ENCODE data around the gene PPT1.

PPT1 gene

GRCh38 chr1:40081871-40082270, 15.2 kb downstream of the PPT1 start:
- ChIA-PET CTCF (interaction anchor here (2.0 kb wide), 1 partner anchor 62 kb away, joined by 10 read pairs; no protein-coding TSS in a partner anchor), POLR2A (no interaction called here)
- DNase-seq (ENCODE audit: extremely low spot score), result no peak
- TF ChIP-seq TARDBP (IDR thresholded peaks at IDR 0.05), result no peak

GRCh38 chr1:40079774-40080400, 17.2 kb downstream of the PPT1 start:
- TF ChIP-seq FOXA1 (IDR thresholded peaks at IDR 0.05) (no peak), FOXK2 (IDR thresholded peaks at IDR 0.05) (no peak), CTBP1 (IDR thresholded peaks at IDR 0.05; ENCODE audit: borderline replicate concordance) (no peak), L3MBTL2 (conservative IDR thresholded peaks at IDR 0.05) (no peak)
- no peak for DNase-seq (ENCODE audit: extremely low spot score)
- ChIA-PET POLR2A (no interaction called here), CTCF (no interaction called here)

- DNase-seq (ENCODE audit: extremely low spot score), result peak; percentile 74
- POLR2A ChIA-PET, result interaction anchor here (0.6 kb wide), 1 partner anchor 248 kb away, joined by 3 read pairs; no protein-coding TSS in a partner anchor
Observed at GRCh38 chr1:40078512-40079333, 18.3 kb downstream of the PPT1 start.

GRCh38 chr1:40076895-40077312, 20.1 kb downstream of the PPT1 start:
- ChIA-PET CTCF (interaction anchor here (0.6 to 1.4 kb wide), 5 partner anchors 76 to 459 kb away, joined by 3 to 5 read pairs (median 3); no protein-coding TSS in a partner anchor), POLR2A (no interaction called here)
- DNase-seq (ENCODE audit: extremely low spot score), result no peak
- TF ChIP-seq FOXM1 (IDR thresholded peaks at IDR 0.05; ENCODE audit: borderline replicate concordance), result no peak
- TF ChIP-seq FOXA1 (IDR thresholded peaks at IDR 0.05), result no peak
- no peak for TF ChIP-seq TARDBP (IDR thresholded peaks at IDR 0.05)
- no peak for TF ChIP-seq NFRKB (IDR thresholded peaks at IDR 0.05)
- no peak for TF ChIP-seq LEF1 (IDR thresholded peaks at IDR 0.05; ENCODE audit: borderline replicate concordance)
- TF ChIP-seq CTBP1 (IDR thresholded peaks at IDR 0.05; ENCODE audit: borderline replicate concordance), result no peak
- TF ChIP-seq, protein P1, sequence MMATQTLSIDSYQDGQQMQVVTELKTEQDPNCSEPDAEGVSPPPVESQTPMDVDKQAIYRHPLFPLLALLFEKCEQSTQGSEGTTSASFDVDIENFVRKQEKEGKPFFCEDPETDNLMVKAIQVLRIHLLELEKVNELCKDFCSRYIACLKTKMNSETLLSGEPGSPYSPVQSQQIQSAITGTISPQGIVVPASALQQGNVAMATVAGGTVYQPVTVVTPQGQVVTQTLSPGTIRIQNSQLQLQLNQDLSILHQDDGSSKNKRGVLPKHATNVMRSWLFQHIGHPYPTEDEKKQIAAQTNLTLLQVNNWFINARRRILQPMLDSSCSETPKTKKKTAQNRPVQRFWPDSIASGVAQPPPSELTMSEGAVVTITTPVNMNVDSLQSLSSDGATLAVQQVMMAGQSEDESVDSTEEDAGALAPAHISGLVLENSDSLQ (IDR thresholded peaks at IDR 0.05), result no peak
- no peak for TF ChIP-seq HDGF (IDR thresholded peaks at IDR 0.05; ENCODE audit: borderline replicate concordance)
- TF ChIP-seq SUZ12 (IDR thresholded peaks at IDR 0.05), result no peak
- TF ChIP-seq FOXK2 (IDR thresholded peaks at IDR 0.05), result no peak
- no peak for TF ChIP-seq BHLHE40 (IDR thresholded peaks at IDR 0.05; ENCODE audit: borderline replicate concordance)
- no peak for TF ChIP-seq L3MBTL2 (conservative IDR thresholded peaks at IDR 0.05)
- TF ChIP-seq ZNF384 (IDR thresholded peaks at IDR 0.05), result no peak

More at GRCh38 chr1:40078512-40079333, 18.3 kb downstream of the PPT1 start:
- TF ChIP-seq SP1 (IDR thresholded peaks at IDR 0.05) (no peak), NFRKB (IDR thresholded peaks at IDR 0.05) (no peak), TARDBP (IDR thresholded peaks at IDR 0.05) (no peak), L3MBTL2 (conservative IDR thresholded peaks at IDR 0.05) (no peak), CTBP1 (IDR thresholded peaks at IDR 0.05; ENCODE audit: borderline replicate concordance) (no peak), ZNF384 (IDR thresholded peaks at IDR 0.05) (no peak), ARNT (IDR thresholded peaks at IDR 0.05) (no peak), SUZ12 (IDR thresholded peaks at IDR 0.05) (no peak), BHLHE40 (IDR thresholded peaks at IDR 0.05; ENCODE audit: borderline replicate concordance) (no peak), HDGF (IDR thresholded peaks at IDR 0.05; ENCODE audit: borderline replicate concordance) (no peak), ELF4 (IDR thresholded peaks at IDR 0.05) (no peak), FOXM1 (IDR thresholded peaks at IDR 0.05; ENCODE audit: borderline replicate concordance) (no peak), FOXK2 (IDR thresholded peaks at IDR 0.05) (no peak), LEF1 (IDR thresholded peaks at IDR 0.05; ENCODE audit: borderline replicate concordance) (no peak), FOXA1 (IDR thresholded peaks at IDR 0.05) (no peak)
- TF ChIP-seq, protein P1 (IDR thresholded peaks at IDR 0.05), result no peak
- CTCF ChIA-PET, result interaction anchor here (0.6 to 1.5 kb wide), 4 partner anchors 18 to 260 kb away, joined by 3 to 6 read pairs (median 3); no protein-coding TSS in a partner anchor

DNA sequence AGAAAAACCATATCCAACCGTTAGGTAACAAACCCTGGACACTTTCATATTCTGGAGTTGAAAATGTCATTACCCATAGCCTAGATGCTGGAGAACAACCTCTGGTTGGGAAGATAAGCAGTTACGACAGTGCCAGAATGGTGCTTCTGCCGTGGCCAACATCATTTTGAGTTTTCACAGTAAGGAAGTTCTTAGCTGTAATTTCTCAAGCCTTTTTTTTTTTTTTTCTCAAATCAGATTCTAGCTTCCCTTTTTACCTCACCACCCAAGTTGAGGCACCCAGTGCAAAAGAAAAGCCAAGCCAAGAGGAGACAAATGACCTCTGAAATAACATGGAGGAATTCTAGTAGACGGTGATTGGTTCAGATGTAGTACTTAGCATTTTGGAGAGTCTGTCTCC, 21.8 kb downstream of the PPT1 start:
- TF ChIP-seq FOXM1 (IDR thresholded peaks at IDR 0.05; ENCODE audit: borderline replicate concordance) (no peak), FOXA1 (IDR thresholded peaks at IDR 0.05) (no peak), NFRKB (IDR thresholded peaks at IDR 0.05) (no peak)
- TF ChIP-seq, protein P1 (IDR thresholded peaks at IDR 0.05), result no peak
- POLR2A ChIA-PET, result no interaction called here
- DNase-seq (ENCODE audit: extremely low spot score), result no peak
- CTCF ChIA-PET, result no interaction called here

GRCh38 chr1:40073062-40073461, 24.0 kb downstream of the PPT1 start:
- POLR2A ChIA-PET, result no interaction called here
- DNase-seq (ENCODE audit: extremely low spot score), result no peak
- CTCF ChIA-PET, result no interaction called here
- TF ChIP-seq FOXM1 (IDR thresholded peaks at IDR 0.05; ENCODE audit: borderline replicate concordance) (no peak), NFRKB (IDR thresholded peaks at IDR 0.05) (no peak), ARNT (IDR thresholded peaks at IDR 0.05) (no peak), HDGF (IDR thresholded peaks at IDR 0.05; ENCODE audit: borderline replicate concordance) (no peak), FOXA1 (IDR thresholded peaks at IDR 0.05) (no peak), FOXK2 (IDR thresholded peaks at IDR 0.05) (no peak), ELF4 (IDR thresholded peaks at IDR 0.05) (no peak), SUZ12 (IDR thresholded peaks at IDR 0.05) (no peak), SP1 (IDR thresholded peaks at IDR 0.05) (no peak), TARDBP (IDR thresholded peaks at IDR 0.05) (no peak), BHLHE40 (IDR thresholded peaks at IDR 0.05; ENCODE audit: borderline replicate concordance) (no peak), ZNF384 (IDR thresholded peaks at IDR 0.05) (no peak)

Data from HEK293T (cell line).